ENCODE results near the gene EXOC6B.

Gene EXOC6B

GRCh38 chr2:72204156-72204785 is 621.6 kb downstream of the EXOC6B start:
- no peak for DNase-seq

- no peak for DNase-seq
Observed at GRCh38 chr2:72198532-72199241, 627.1 kb downstream of the EXOC6B start.

- DNase-seq = no peak
Observed at GRCh38 chr2:72193723-72194122, 632.1 kb downstream of the EXOC6B start.

GRCh38 chr2:72191441-72191840 is 634.4 kb downstream of the EXOC6B start:
- DNase-seq = no peak

GRCh38 chr2:72185206-72185605 is 640.6 kb downstream of the EXOC6B start:
- DNase-seq = no peak

GRCh38 chr2:72183466-72183865 is 642.4 kb downstream of the EXOC6B start:
- DNase-seq = no peak

- DNase-seq = no peak
Observed at GRCh38 chr2:72183016-72183415, 642.8 kb downstream of the EXOC6B start.

GRCh38 chr2:72182547-72182946 is 643.3 kb downstream of the EXOC6B start:
- no peak for DNase-seq

- no peak for DNase-seq
Observed at GRCh38 chr2:72181616-72182015, 644.2 kb downstream of the EXOC6B start.

GRCh38 chr2:72180351-72180750 is 645.5 kb downstream of the EXOC6B start:
- no peak for DNase-seq

GRCh38 chr2:72178551-72178950 is 647.3 kb downstream of the EXOC6B start:
- DNase-seq = no peak

GRCh38 chr2:72176281-72176680 is 649.6 kb downstream of the EXOC6B start:
- DNase-seq = no peak

GRCh38 chr2:72175636-72176035 is 650.2 kb downstream of the EXOC6B start:
- no peak for DNase-seq

- DNase-seq = peak; percentile 18
Observed at GRCh38 chr2:72173640-72174321, 652.1 kb downstream of the EXOC6B start.

- no peak for DNase-seq
Observed at GRCh38 chr2:72172478-72172877, 653.4 kb downstream of the EXOC6B start.

GRCh38 chr2:72166279-72166678 is 659.6 kb downstream of the EXOC6B start:
- DNase-seq = no peak

GRCh38 chr2:72165792-72166191 is 660.0 kb downstream of the EXOC6B start:
- DNase-seq = no peak

GRCh38 chr2:72162574-72162973 is 663.3 kb downstream of the EXOC6B start:
- DNase-seq = no peak

- DNase-seq = no peak
Observed at GRCh38 chr2:72159211-72159993, 666.4 kb downstream of the EXOC6B start.

- DNase-seq = no peak
Observed at GRCh38 chr2:72157871-72158771, 667.7 kb downstream of the EXOC6B start.

- DNase-seq = no peak
Observed at GRCh38 chr2:72156872-72157271, 669.0 kb downstream of the EXOC6B start.

GRCh38 chr2:72155737-72156136 is 670.1 kb downstream of the EXOC6B start:
- no peak for DNase-seq

Measured in T1000 (cell line).